ENCODE results near the gene HLA-DOB. TPM values are rescaled to one million over a fixed set of nuclear protein-coding genes. Genes with fewer than 3 reads are reported as not detected.
A peak's percentile ranks its signal among the peaks of the same experiment; 100 is the strongest.

Gene HLA-DOB
- total and polyA plus RNA-seq, 2 donors (not counting 3 experiments of a cell fraction or from before 2014, with no cell fraction given): 0.46 to 0.54 TPM

DNA sequence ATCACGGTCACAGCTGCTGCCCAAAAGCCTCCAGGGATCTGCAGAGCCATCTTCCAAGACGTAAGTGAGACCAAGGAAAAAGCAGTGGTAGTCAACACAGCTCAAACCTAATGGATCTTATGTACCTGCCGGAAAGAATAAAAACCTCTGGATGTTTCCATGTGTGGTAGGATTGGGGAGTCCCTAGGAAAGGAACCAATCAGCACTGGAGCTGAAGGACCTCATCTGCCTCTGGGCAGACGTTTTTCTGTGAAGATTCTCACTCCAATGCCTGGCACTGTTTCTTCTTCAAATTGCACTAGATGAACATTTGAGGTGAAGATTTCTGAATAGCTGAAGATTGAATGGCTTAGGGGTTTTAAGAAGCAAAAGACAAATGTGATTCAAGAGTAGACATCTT is 53.4 kb downstream of the HLA-DOB start, which contains the start of gene HLA-DQB2:
Gene HLA-DQB2 (minus strand): TSS at position 112 of the 400 bp plus-strand sequence. CDS start 62 bp downstream, at position 50.
- H3K79me2 ChIP-seq (ENCODE audit: control insufficient read depth, insufficient read depth, low read length): no peaks in the 10 kb centered on the region
- no TSS peak for BruUV-seq (replicated peaks)
- peaks cover 18 to 32% of the 10 kb centered on the region in 2 experiments for H3K27me3 ChIP-seq (ENCODE audit: control insufficient read depth in 2 of 2, insufficient read depth in 2 of 2, low read length in 2 of 2)
- no peaks in the 10 kb centered on the region for H3K4me1 ChIP-seq (ENCODE audit: control insufficient read depth, extremely low read depth, insufficient read depth, low read length)
- no peaks in the 10 kb centered on the region for H4K20me1 ChIP-seq (replicated peaks; ENCODE audit: control insufficient read depth, extremely low read depth, insufficient read depth, low read length)
- no peak within 1 kb of the TSS for H2AFZ ChIP-seq (ENCODE audit: low read depth, low read length)
- ChIA-PET POLR2A (no interaction called here), CTCF (interaction anchor here (1.1 kb wide), 1 partner anchor 9 kb away, joined by 3 read pairs; no protein-coding TSS in a partner anchor)
- dilution Hi-C loops (cut with MboI; ENCODE audit: extremely low pct_ligation_motif_present, low sequenced_read_pairs) (no loop called here), intact Hi-C loops (cut with micrococcal nuclease) (no loop called here)
- no peaks in the 10 kb centered on the region for H3K36me3 ChIP-seq (ENCODE audit: control insufficient read depth in 2 of 2, extremely low read depth in 1 of 2, insufficient read depth in 2 of 2, low read length in 2 of 2)
- H3K4me3 ChIP-seq (replicated peaks in 1 of 3; ENCODE audit: insufficient read depth in 1 of 3, low read depth in 1 of 3, low read length in 3 of 3): no peak within 1 kb of the TSS
- H3K4me2 ChIP-seq (ENCODE audit: insufficient read depth, low read length): no peak within 1 kb of the TSS
- FAIRE-seq (no peak), DNase-seq (ENCODE audit: low read depth, low spot score) (peak; percentile 7)
- no peaks in the 10 kb centered on the region for H3K9me1 ChIP-seq (replicated peaks; ENCODE audit: control insufficient read depth, extremely low read depth, insufficient read depth, low read length)
- no peak within 1 kb of the TSS for H3K9ac ChIP-seq (replicated peaks; ENCODE audit: extremely low read depth, insufficient read depth, low read length)
- no peaks in the 10 kb centered on the region for H3K9me3 ChIP-seq (replicated peaks; ENCODE audit: control insufficient read depth, insufficient read depth, low read length)
- H3K27ac ChIP-seq (ENCODE audit: insufficient read depth, low read depth, low read length): no peak within 1 kb of the TSS
- TF ChIP-seq, protein P1, sequence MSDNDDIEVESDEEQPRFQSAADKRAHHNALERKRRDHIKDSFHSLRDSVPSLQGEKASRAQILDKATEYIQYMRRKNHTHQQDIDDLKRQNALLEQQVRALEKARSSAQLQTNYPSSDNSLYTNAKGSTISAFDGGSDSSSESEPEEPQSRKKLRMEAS (IDR thresholded peaks at IDR 0.05; ENCODE audit: insufficient read depth, insufficient read length): no peak
- no peak for TF ChIP-seq GATA2 (IDR thresholded peaks at IDR 0.05; ENCODE audit: insufficient read depth, insufficient read length, low read depth, low read length)
- TF ChIP-seq, protein P2, sequence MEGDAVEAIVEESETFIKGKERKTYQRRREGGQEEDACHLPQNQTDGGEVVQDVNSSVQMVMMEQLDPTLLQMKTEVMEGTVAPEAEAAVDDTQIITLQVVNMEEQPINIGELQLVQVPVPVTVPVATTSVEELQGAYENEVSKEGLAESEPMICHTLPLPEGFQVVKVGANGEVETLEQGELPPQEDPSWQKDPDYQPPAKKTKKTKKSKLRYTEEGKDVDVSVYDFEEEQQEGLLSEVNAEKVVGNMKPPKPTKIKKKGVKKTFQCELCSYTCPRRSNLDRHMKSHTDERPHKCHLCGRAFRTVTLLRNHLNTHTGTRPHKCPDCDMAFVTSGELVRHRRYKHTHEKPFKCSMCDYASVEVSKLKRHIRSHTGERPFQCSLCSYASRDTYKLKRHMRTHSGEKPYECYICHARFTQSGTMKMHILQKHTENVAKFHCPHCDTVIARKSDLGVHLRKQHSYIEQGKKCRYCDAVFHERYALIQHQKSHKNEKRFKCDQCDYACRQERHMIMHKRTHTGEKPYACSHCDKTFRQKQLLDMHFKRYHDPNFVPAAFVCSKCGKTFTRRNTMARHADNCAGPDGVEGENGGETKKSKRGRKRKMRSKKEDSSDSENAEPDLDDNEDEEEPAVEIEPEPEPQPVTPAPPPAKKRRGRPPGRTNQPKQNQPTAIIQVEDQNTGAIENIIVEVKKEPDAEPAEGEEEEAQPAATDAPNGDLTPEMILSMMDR (IDR thresholded peaks at IDR 0.05; ENCODE audit: extremely low read depth in 1 of 2, insufficient read depth in 1 of 2, low read depth in 1 of 2, low read length in 2 of 2): no peak
- no peak for TF ChIP-seq EZH2 (IDR thresholded peaks at IDR 0.05; ENCODE audit: borderline replicate concordance, low read depth, low read length, severe bottlenecking)
- TF ChIP-seq POLR2AphosphoS5 (IDR thresholded peaks at IDR 0.05; ENCODE audit: insufficient read depth, low read depth, low read length): no peak
- TF ChIP-seq JUN (IDR thresholded peaks at IDR 0.05; ENCODE audit: borderline replicate concordance, insufficient read depth, insufficient read length, low read depth): no peak
- TF ChIP-seq POLR2A (IDR thresholded peaks at IDR 0.05; ENCODE audit: low read depth, low read length): no peak
- no peak for TF ChIP-seq MYC (IDR thresholded peaks at IDR 0.05; ENCODE audit: low read depth, low read length)
- TF ChIP-seq FOS (IDR thresholded peaks at IDR 0.05; ENCODE audit: borderline replicate concordance, insufficient read depth, low read length): no peak

Other genes starting within 250 kb of the HLA-DOB start
- gene HLA-DRB1, start 227.2 kb downstream of the HLA-DOB start, total RNA-seq: not detected in 2 replicates
- gene HLA-DRB1, start 227.2 kb downstream of the HLA-DOB start, polyA plus RNA-seq: not detected in 2 replicates
- not detected in 2 replicates for gene HLA-DQA1, start 179.6 kb downstream of the HLA-DOB start, total RNA-seq
- not detected in 2 replicates for gene HLA-DQA1, start 179.6 kb downstream of the HLA-DOB start, polyA plus RNA-seq
- not detected in 2 replicates for gene HLA-DQB1, start 150.3 kb downstream of the HLA-DOB start, total RNA-seq
- gene HLA-DQB1, start 150.3 kb downstream of the HLA-DOB start, polyA plus RNA-seq: not detected in 2 replicates
- gene HLA-DQA2, start 75.6 kb downstream of the HLA-DOB start, total RNA-seq: not detected in 2 replicates
- gene HLA-DQA2, start 75.6 kb downstream of the HLA-DOB start, polyA plus RNA-seq: not detected in 2 replicates
- gene HLA-DQB2, start 53.5 kb downstream of the HLA-DOB start, total RNA-seq: not detected in 2 replicates
- not detected in 2 replicates for gene HLA-DQB2, start 53.5 kb downstream of the HLA-DOB start, polyA plus RNA-seq
- gene TAP2, start 21.7 kb upstream of the HLA-DOB start, total RNA-seq: 49.7 and 57.8 TPM in 2 replicates
- 14.1 and 18.4 TPM in 2 replicates for gene TAP2, start 21.7 kb upstream of the HLA-DOB start, polyA plus RNA-seq
- 25.7 and 40.1 TPM in 2 replicates for gene PSMB8, start 27.0 kb upstream of the HLA-DOB start, total RNA-seq
- 41.3 and 49.4 TPM in 2 replicates for gene PSMB8, start 27.0 kb upstream of the HLA-DOB start, polyA plus RNA-seq
- 18.8 and 25.9 TPM in 2 replicates for gene TAP1, start 36.7 kb upstream of the HLA-DOB start, total RNA-seq
- 15.6 and 17.2 TPM in 2 replicates for gene TAP1, start 36.7 kb upstream of the HLA-DOB start, polyA plus RNA-seq
- 2.7 and 6.3 TPM in 2 replicates for gene PSMB9, start 37.2 kb upstream of the HLA-DOB start, total RNA-seq
- gene PSMB9, start 37.2 kb upstream of the HLA-DOB start, polyA plus RNA-seq: 6.3 and 6.4 TPM in 2 replicates
- gene HLA-DMB, start 124.0 kb upstream of the HLA-DOB start, total RNA-seq: 0.39 TPM in 1 of 2 replicates, not detected in the other
- 0.75 and 1.1 TPM in 2 replicates for gene HLA-DMB, start 124.0 kb upstream of the HLA-DOB start, polyA plus RNA-seq
- 0.53 and 1.2 TPM in 2 replicates for gene HLA-DMA, start 136.1 kb upstream of the HLA-DOB start, total RNA-seq
- 7.7 and 10.9 TPM in 2 replicates for gene HLA-DMA, start 136.1 kb upstream of the HLA-DOB start, polyA plus RNA-seq
- 187 and 197 TPM in 2 replicates for gene BRD2, start 151.6 kb upstream of the HLA-DOB start, total RNA-seq
- gene BRD2, start 151.6 kb upstream of the HLA-DOB start, polyA plus RNA-seq: 114 and 131 TPM in 2 replicates
- not detected in 2 replicates for gene HLA-DOA, start 192.6 kb upstream of the HLA-DOB start, total RNA-seq
- gene HLA-DOA, start 192.6 kb upstream of the HLA-DOB start, polyA plus RNA-seq: not detected in 2 replicates